Measurements from ENCODE around the gene CDYL2. TPM values are rescaled to one million over a fixed set of nuclear protein-coding genes. Genes with fewer than 3 reads are reported as not detected.
A peak's percentile ranks its signal among the peaks of the same experiment; 100 is the strongest.

The CDYL2 gene
- total RNA-seq, 1 donor from 2014 or later, result 34.3 TPM

DNA sequence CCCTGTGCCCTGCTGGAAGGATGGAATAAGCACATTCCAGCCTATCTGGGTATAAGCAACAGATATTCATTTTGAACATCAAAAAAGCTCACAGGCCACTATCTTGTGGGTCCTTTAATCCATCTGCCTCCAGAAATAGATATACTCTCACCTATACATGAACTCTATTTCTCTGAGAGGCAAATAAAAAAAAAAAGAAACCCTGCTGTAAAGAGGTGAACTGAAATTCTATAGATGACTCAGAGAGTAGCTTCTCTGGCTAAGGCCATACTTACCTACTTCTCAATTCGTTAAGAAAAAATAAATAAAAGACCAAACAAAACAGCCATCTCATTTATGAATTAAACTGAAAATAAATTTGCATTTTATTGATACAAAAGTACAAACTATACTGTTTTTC is 177.3 kb downstream of the CDYL2 start:
- DNase-seq (ENCODE audit: low spot score), result no peak

DNA sequence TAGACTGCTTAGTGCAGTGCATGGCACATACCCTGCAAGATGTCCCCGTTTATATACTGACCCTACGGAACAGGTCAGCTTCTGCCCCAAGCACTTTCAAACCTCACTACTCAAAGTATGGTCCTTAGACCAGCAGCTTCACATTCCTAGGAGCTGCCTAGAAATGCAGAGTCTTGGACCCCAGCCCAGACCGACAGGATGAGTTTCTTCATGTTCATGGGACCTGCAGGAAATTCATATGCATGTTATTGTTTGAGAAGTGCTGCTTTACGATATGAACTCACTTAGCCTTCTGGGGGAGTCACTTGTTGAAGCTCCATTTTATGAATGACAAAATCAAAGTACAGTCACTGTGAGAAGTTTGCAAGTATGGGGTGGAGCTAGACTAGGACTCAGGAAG is 181.0 kb downstream of the CDYL2 start:
- DNase-seq (ENCODE audit: low spot score), result peak; percentile 23

DNA sequence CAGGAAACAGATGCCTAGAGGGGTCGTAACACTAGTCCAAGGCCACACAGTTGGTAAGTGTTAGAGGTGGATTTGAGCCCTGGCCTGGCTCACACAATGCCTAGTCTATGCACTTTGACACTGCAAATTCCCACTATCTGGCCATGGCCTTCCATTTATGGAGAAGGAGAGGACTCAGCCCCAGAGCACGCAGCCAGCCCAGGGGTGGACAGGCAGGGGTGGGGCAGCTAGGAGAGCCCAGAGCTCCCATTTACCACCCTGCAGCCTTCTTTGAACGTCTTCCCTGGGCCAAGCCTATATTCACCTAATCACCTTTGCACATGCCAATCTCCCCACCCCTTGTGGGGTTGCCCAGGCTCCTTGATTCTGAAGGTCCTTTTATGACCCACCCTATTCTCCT is 182.4 kb downstream of the CDYL2 start:
- DNase-seq (ENCODE audit: low spot score), result peak; percentile 15

DNA sequence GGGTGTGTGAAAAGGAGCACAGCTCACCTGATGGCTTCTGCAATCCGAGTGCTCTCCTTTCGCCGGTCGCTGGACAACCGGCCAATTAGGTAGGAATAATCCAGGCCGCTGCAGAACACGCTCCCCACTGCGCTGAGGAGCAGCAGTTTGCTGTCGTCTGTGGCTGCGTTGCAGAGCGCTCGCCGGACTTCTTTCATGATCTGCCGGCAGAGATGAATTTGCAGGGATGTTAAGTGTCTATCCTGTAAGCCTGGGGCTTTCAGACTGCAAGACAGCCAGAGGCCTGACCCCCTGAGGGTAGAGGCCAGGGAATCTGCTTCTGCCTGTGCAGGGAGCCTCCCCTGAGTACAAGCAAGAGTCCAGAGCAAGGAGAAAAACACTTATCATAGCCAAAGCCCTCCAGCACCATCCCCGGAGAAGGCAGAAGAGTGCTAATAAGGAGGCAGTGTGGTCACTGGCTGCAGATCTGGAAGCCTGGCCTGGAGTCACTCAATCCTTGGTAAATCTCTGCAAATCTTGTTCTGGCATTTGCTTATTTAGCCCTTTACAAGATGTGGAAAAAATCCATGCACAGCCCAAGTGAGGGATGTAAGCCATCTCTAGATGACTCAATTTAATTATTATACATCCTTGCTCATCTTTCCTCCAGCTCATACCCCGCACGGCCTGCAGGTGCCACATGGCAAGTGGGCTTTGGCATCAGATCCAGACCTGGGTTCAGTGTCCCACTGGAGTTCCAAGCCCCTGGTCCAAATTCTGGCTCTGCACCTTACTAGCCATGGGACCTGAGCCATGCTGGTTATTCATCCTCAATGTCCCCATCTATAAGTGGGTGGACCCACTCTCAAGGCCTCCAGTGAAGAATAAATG is 183.4 kb downstream of the CDYL2 start:
- DNase-seq (ENCODE audit: low spot score), result peak; percentile 31

DNA sequence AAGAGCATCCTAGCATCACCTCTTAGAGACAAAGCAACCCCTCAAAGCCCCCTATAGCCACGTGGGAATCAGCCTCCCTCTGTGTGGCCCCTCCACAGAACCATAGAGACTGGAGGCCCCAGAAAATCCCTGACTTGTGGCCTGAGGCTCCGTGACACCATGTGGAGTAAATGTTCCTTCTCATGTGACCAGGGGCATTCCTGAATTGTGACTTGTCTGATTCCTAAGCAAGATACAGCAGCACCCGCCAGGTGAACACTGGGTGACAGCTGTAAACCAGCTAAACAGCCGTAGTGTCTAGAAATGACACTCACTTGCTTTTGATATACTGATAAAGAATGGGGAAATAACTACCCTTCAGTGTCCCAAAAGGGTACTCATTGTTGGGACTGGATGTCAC is 184.6 kb downstream of the CDYL2 start:
- no peak for DNase-seq (ENCODE audit: low spot score)

DNA sequence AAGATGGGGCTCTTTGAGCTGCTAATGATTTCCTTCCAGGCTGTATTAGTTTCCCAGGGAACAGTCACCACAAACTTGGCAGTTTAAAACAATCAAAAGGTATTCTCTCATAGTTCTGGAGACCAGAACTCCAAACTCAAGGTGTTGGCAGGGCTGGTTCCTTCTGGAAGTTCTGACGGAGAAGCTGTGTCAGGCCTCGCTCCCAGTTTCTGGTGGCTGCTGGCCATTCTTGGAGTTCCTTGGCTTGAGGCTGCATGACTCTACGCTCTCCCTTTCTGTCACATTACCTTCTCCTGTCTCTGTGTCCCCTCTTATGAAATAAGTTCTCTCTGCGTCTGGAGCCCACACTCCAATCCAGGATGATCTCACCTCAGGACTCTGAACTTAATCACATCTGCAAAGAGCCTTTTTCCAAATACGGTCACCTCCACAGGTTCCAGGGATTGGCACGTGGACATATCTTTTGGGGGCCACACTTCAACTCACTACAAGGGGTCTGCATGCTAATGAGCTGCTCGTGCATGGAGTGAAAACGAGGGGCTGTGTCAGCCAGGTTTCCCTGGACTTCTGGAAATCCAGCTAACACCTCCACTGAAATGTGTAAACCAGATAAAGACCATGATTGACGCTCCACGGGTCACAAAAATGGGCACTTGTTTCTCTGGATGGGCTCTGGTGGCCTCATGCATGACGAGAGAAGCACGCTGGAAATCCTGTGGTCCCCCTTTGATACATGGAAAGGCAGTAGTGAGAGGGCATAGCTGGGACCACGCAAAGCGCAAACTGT is 185.3 kb downstream of the CDYL2 start:
- no peak for DNase-seq (ENCODE audit: low spot score)

DNA sequence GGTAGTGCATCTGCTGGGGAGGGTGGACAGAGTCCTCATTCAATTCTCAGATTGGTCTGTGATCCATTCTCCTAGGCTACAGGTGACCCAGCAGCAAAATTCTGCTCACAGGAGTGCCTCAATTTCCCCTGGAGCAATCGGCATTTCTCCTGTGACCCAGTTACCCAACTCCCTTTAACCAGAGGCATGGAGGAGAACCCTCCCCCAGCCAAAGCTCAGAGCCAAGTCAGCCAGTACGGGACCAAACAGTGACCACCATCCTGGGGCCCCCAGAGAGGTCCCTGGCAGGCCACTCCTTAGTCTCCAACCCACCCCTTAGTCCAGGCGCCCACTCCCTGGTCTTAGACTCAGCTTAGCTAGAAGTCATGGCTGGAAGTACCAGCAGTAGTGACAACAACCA is 188.0 kb downstream of the CDYL2 start:
- no peak for DNase-seq (ENCODE audit: low spot score)

DNA sequence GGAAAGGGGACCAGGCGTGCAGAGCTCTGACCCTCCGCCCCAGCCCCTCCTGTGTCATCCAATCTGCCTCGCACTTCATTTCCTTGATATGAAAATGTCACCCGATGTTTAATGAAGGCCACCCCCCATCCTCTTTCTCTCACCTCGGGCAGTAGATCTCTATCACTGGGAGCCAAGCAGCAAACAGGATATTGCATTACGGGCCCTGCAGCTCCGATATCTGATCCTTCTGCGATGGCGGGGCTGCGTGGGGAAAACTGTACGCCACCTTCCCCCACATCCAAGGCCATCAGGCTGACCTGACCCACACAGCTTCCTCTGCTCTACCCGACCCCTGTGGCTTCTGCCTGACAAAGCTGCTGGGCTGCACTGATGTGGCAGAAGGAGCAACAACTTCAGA is 188.7 kb downstream of the CDYL2 start:
- no peak for DNase-seq (ENCODE audit: low spot score)

DNA sequence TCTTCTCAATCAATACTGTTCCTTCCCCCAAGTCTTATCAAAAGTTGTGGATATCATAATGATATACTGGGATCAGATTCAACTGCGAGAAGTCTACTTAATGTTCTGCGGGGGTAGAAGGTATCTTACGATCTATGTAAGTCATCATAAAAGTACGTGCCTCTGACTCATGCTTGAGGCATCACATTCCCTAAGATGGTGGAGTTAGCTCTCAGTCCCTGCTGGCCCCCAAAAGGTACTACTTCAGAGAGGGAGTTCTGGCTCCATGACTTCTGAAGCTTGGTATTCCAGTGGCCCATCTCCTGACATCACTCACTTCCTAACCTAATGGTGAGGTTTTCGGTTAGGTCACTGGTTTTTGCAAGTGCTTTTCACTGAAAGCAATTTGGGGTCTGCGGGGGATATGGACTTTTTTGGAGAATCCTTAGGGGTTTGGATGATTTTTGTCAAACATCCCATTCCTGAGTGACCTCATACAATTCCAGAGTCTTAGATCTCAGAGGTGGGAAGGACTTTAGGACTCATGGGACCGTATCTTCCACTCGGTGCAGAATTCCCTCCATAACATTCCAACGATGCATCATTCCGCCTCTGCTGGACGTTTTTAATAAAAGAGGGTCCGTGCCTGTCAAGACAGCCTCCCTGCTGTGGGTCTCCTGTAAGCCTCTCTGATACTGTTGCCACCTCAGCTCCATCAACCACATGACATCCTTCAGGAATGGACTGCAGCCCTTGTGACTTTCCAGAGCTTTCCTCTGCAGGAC is 189.3 kb downstream of the CDYL2 start:
- peak; percentile 9 for DNase-seq (ENCODE audit: low spot score)

DNA sequence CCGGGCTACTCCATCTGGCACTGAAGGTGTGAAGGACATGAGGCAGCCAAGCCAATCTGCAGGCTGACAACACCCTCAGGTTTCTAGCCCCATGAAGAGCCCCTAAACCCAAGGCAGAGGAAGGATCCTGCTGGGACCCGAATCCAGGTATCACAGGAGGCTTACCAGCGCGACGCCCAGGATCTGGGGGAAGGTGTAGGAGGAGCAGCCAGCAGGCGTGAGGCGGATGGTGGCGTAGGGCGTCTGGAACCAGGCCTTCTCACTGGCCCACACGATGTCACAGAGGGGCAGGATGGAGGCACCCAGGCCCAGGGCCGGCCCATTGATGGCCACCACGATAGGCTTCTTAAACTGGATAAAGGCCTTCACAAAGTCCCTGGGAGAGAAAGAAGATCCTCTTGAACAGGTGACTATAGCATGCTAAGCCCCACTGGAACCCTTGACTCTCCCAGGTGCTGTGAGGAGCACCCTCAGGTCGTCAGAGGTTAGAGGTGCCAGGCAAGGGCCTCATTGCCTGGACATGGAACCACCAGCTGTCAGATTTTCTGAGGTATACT is 191.9 kb downstream of the CDYL2 start:
- no peak for DNase-seq (ENCODE audit: low spot score)

DNA sequence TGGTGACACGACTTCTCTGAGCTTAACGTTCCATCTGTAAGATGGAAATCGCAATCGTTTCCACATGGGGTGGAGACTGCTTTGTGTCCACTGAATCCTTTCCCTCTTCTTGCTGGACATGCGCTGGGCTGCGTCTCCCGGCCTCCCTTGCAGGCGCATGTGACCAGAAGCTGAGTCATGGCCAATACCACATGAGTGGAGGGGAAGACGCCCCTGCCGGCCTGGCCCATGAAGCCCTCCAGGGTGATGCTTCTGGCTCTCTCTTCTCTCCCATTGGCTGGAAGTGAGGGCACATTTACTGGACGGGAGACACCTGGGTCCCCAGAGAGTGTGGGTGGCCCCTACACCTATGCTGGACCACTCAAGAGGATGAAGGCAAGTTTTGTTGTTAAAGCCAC is 192.5 kb downstream of the CDYL2 start:
- DNase-seq (ENCODE audit: low spot score), result no peak

DNA sequence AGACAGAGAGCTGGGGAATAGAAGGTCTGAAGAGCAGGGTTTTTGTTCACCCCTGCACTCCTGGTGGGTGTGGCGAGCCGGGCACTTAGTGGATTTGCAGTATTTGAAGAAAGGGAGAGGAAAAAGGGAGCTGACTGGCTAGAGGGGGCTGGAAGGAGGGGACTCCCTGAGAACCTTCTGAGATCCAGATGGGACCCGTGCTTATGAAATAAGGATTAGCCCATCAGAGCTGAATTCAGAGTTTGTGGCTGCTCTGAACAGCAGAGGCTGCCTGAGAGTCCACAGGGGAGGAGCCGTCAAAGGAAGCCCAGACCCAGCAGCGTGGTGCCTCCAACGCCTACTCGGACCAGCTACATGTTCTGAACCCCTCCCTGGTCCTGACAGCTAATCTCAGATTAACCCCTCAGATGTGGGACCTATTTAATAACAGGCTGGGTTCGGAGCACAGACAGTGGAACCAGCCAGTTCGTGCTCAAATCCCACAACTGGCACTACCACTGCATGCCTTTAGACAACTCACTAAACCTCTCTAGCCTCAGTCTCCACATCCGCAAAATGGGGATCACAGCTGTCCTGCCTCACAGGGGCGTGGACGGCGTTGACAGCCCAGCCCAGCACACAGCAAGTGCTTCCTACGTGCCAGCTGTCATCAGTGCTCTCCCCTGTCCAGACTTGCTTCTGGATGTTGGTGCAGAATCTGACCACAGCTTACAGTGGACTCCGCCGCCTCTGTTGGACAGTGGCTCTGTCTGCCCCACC is 193.0 kb downstream of the CDYL2 start:
- DNase-seq (ENCODE audit: low spot score), result no peak

DNA sequence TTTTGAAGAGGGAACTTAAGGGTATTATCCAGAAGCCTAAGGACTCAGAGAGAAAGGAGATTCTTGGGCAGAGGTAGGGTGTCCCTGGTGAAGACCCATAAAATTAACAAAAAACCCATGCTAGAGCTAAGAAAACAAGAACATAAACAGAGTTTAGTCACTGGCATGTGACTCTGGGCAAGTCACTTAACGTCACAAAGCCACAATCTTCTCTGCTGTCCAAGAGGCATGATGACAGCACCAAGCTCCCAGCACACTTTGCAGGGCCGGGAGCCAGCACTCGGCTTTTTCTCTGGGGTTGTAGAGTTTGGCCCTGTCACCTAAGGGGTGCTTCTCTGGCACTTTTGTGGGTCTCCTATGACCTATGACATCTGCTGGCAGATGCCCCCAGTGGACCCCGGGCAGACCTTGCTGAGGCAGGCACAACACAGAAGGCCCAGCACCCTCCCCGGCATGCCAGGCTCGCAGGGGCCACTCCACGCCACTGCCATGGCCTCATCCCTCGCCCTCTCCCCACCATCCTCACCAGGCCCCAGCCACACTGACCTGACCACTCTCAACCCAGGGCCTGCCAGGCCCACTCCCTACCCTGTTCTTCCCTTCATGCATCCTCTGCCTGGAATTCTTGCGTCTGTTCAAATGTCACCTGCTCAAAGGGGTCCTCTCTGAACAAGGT is 193.8 kb downstream of the CDYL2 start:
- no peak for DNase-seq (ENCODE audit: low spot score)

DNA sequence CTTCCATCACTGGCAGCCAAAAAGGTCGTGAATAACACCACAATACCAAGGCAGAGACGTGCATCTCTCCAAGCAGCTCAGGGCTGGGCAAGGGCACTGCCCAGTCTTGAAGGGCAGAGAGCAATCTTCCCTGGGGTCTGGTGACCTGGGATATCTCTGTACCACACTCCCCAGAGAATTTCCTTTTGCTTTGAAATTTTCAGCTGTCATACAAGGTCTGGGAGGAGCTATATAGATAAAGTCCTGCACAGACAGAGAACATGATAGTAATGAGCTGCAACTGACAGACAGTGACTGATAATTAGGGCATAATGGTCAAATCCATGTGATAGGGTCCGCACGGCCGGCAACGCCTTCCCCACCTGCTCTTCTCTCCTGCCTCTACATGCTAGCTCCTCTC is 195.5 kb downstream of the CDYL2 start:
- DNase-seq (ENCODE audit: low spot score), result peak; percentile 5

DNA sequence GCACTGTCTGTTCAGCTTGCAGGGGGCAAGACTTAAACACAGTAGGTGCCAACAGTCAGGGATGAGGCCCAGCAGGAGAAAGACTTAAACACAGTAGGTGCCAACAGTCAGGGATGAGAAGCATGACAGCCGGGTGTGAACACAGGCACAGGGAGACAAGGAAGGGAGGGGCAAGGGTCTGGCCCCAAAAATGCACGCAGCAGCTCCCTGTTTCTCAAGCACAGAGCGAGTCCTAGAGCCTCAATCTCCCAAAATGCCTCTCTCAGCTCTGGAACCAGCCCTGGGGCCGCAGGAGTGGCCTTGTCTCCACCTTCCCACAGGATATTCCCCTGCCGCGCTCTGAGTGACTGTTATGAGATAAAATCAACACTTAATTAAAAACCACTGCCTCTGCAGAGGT is 197.2 kb downstream of the CDYL2 start:
- no peak for DNase-seq (ENCODE audit: low spot score)

DNA sequence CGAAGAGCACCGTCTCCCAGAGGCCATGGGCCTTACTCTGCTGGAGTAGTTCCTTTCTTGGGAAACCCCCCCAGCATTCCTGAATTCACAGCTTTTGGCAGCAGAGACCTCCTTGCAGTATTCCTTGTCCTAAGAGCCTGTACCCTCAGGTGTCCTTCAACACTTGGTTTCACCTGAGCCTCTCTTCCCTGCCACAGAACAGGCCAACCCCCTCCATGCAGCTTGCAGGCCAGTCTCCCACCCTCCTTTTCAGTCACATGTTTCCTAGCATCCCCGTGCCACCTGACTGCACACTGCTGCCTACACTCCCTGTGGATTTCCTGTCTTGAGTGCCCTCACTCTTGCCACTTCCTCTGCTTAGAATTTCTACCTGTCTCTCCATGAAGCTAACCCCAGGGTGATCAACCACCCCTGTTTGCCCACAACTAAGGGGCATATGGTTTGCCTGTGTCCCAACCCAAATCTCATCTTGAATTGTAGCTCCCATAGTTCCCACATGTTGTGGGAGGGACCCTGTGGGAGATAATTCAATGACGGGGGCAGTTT is 198.1 kb downstream of the CDYL2 start:
- DNase-seq (ENCODE audit: low spot score), result peak; percentile 22

DNA sequence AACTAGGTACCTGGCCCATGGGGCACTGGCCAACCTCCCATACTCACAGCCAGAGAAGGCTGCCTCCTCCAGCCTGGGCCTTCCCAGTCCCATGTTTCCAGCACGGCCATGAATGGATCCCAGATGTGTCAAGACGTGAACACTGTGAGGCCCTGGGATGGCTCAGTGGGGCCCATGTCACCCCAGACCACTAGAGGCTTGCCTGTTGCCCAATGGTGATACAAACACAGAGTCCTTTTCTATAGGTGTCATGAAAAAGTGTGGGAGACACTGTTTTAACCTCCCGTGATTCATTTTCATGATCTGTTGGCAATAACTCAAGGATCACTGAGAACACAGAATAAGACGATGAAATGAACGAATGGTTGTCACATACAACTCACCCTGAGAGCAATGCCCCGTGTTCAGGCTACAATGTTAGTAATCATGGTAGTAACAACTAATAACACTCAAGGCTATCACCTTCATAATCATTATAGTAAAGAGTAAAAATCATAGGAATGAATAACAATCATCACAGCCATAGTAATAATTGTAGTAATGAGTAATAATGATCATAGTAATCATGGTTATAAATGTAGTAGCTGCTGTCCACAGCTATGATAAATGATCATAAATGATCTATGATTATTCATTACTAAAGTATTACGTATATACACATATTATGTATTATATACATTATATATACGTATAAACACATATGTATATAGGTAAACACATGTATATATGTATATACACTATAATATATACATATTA is 199.6 kb downstream of the CDYL2 start:
- no peak for DNase-seq (ENCODE audit: low spot score)

DNA sequence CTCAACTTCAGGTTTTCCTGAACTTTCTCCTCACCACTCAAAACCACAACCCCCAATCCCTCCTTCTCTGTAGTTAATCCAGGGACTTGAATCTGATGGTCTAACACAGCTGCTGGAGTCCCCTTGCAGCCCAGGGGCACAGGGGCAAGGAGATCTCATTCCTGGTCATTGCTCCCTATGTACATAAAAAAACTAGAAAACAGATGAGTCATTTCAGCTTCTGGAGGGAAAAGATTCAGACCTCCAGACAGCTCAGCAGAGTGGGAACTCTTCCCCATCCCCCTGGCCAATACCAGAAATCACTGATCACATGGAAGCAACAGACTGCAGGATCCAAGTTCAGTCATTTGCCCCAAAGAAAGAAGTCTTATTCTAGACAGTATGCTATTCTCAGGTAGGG is 201.5 kb downstream of the CDYL2 start:
- no peak for DNase-seq (ENCODE audit: low spot score)

DNA sequence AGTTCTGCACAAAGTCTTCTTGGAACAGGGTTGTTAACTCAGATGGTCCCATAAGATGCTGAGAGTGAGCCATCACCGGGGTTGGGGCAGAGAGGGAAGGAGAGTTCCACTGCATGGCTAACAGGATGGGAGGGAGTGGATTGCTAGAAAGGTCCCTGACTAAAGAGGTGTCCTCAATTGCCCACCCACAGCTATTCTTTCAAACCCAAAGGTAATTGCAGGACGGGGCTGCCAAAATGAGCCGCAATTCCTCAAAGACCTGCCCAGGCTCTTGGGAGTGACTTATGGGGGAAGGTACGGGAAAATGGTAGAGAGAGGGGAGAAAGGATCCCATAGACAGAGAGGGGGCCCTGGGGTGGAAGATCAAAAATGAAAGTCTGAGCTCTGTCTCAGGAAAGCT is 203.2 kb downstream of the CDYL2 start:
- DNase-seq (ENCODE audit: low spot score), result no peak

DNA sequence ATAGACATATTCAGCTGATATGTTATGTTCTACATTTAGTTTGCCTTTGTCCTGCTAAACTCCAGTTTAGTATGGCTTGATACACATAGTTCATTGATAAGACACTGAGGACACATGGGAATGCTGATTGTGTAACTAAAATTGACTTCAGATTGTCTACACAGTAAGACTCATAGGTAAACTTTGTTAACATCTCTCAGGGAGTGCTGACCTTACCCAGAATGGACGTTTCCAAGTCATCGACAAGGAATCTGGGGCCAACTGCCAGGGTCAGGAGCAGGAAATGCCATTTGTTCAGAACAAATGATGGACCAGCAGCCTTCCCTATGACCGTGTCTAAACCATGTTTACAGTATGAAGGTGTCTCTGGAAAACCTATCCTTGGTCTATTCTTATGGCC is 204.9 kb downstream of the CDYL2 start:
- DNase-seq (ENCODE audit: low spot score), result no peak
